Suprapubic skin (tissue), 4 donors: ENCODE measurements around the gene ATF6. TPM values are rescaled to one million over a fixed set of nuclear protein-coding genes. Genes with fewer than 3 reads are reported as not detected.

ENCODE experiments used
- DNase-seq, 2 donors: peaks; one replicate each; pipeline ENCODE4 v3.0.0-alpha.2; 2019; ENCODE audit warnings: low spot score in 2 of 2
- H3K27ac ChIP-seq: fragments of 200-600 bp; sonication (generic); one replicate; pipeline ENCODE4 v1.5.1; 2019
- H3K27me3 ChIP-seq: fragments of 200-600 bp; sonication (generic); one replicate; pipeline ENCODE4 v1.5.1; 2019
- H3K36me3 ChIP-seq: fragments of 200-600 bp; sonication (generic); one replicate; pipeline ENCODE4 v1.5.1; 2019
- H3K4me1 ChIP-seq: fragments of 200-600 bp; sonication (generic); one replicate; pipeline ENCODE4 v1.5.1; 2019
- H3K4me3 ChIP-seq: fragments of 200-600 bp; sonication (generic); one replicate; pipeline ENCODE4 v1.5.1; 2019; ENCODE audit warnings: mild to moderate bottlenecking
- H3K9me3 ChIP-seq: fragments of 200-600 bp; sonication (generic); one replicate; pipeline ENCODE4 v1.5.1; 2019
- CTCF ChIP-seq, 2 donors: fragments of 200-600 bp in 1 of 2; fragments of 450-650 bp in 1 of 2; sonication (generic) in 1 of 2; IDR thresholded peaks; one replicate each; pipeline ENCODE4 v1.5.1; 2016 to 2019; ENCODE audit warnings: antibody characterized with exemption in 2 of 2, mild to moderate bottlenecking in 1 of 2, moderate library complexity in 1 of 2
- EP300 ChIP-seq: sonication (generic); formaldehyde crosslinking; IDR thresholded peaks from one replicate; pipeline ENCODE4 v1.6.1; 2017; ENCODE audit warnings: antibody characterized with exemption
- POLR2A ChIP-seq, 2 donors: fragments of 450-650 bp; IDR thresholded peaks; one replicate each; pipeline ENCODE4 v1.6.1; 2017; ENCODE audit warnings: antibody characterized with exemption in 2 of 2, mild to moderate bottlenecking in 2 of 2, moderate library complexity in 2 of 2
- POLR2AphosphoS5 ChIP-seq, 3 donors: sonication (generic); formaldehyde crosslinking; IDR thresholded peaks; one replicate each; pipeline ENCODE4 v1.6.1; 2017; ENCODE audit warnings: antibody characterized with exemption in 3 of 3
- WGBS: methylation state at CpG from one replicate; pipeline ENCODE4 v1.1.5; 2018; 5-methylcytosine and 5-hydroxymethylcytosine counted together
- total RNA-seq, 4 donors: library from RNA; depleted of rRNA; stranded (reverse); fragments of >200 nt; gene quantifications; one replicate each; pipeline ENCODE4 v1.1.0, GENCODE V29; 2016

ATF6 gene
- total RNA-seq, 4 donors from 2014 or later, result 28.0 to 32.4 (median 29.7) TPM

DNA sequence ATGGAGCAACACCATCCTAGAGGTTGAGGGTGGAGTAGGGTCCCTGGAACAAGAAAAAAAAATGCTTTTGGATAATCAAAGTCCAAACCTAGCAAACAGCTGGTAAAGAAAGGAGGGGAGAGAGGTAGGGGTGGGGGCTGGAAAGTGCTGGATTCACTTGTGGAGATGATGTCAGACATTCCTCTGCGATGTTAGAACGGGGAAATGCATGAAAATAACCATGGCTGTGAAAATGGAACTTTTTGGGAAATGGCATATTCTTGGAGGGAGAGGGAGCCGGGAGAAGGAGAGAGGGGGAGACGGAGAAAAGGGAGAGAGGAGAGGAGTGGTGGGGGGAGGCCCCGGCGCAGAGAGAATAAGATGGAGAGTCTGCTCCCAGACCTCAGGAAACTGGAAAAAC, 203.9 kb downstream of the ATF6 start:
- no peaks in the 10 kb centered on the region for H3K27me3 ChIP-seq
- no peak for TF ChIP-seq POLR2AphosphoS5 (IDR thresholded peaks at IDR 0.05)
- no peak for TF ChIP-seq CTCF (IDR thresholded peaks at IDR 0.05)
- TF ChIP-seq EP300, result no peak
- no peak for TF ChIP-seq POLR2A (IDR thresholded peaks at IDR 0.05)
- DNase-seq, result no peak
- peaks cover 28% of the 10 kb centered on the region for H3K4me1 ChIP-seq
- 64% methylated on average over 6 of the region's 6 CpGs for WGBS
- H3K4me3 ChIP-seq, result no peak overlapping the region
- H3K36me3 ChIP-seq, result peaks cover 8% of the 10 kb centered on the region
- H3K27ac ChIP-seq, result no peak overlapping the region
- H3K9me3 ChIP-seq, result no peaks in the 10 kb centered on the region

GRCh38 chr1:161970633-161971032, 204.5 kb downstream of the ATF6 start:
- H3K36me3 ChIP-seq, result peaks cover 8% of the 10 kb centered on the region
- H3K27ac ChIP-seq, result no peak overlapping the region
- TF ChIP-seq EP300, result no peak
- no peak for TF ChIP-seq CTCF (IDR thresholded peaks at IDR 0.05)
- no peak for TF ChIP-seq POLR2AphosphoS5 (IDR thresholded peaks at IDR 0.05)
- no peak for TF ChIP-seq POLR2A (IDR thresholded peaks at IDR 0.05)
- DNase-seq, result no peak
- no peak overlapping the region for H3K4me3 ChIP-seq
- H3K27me3 ChIP-seq, result no peaks in the 10 kb centered on the region
- H3K4me1 ChIP-seq, result peaks cover 28% of the 10 kb centered on the region
- 49% methylated on average over 3 of the region's 3 CpGs for WGBS
- no peaks in the 10 kb centered on the region for H3K9me3 ChIP-seq

DNA sequence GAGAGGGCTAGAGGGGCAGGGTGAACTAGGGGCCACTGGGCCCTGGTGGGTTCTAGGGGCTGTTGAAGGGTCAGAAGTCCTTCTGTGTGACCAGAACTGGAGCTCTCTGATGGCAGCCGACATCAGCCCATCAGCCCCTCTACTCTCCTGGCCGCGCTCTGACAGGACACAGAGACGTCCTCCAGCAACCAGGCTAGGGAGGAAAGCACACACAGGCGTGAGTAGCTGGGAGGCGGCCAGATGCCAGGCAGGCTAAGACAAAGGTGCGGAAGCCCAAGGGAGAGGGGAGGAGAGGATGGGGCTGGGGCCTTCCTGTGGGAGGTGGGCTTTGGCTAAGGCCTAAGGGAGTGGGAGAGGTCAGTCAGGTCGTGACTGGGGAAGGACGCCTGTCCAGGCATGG, 206.7 kb downstream of the ATF6 start:
- no peak for DNase-seq
- WGBS, result 82% methylated on average over 7 of the region's 9 CpGs
- H3K27me3 ChIP-seq, result no peaks in the 10 kb centered on the region
- H3K4me1 ChIP-seq, result peaks cover 32% of the 10 kb centered on the region
- TF ChIP-seq CTCF (IDR thresholded peaks at IDR 0.05) (no peak), EP300 (no peak), POLR2A (IDR thresholded peaks at IDR 0.05) (no peak), POLR2AphosphoS5 (IDR thresholded peaks at IDR 0.05) (no peak)
- H3K36me3 ChIP-seq, result peaks cover under 1% of the 10 kb centered on the region
- no peak overlapping the region for H3K4me3 ChIP-seq
- H3K27ac ChIP-seq, result no peak overlapping the region
- no peaks in the 10 kb centered on the region for H3K9me3 ChIP-seq

GRCh38 chr1:161973924-161974845, 208.1 kb downstream of the ATF6 start:
- Histone ChIP-seq H3K4me1 (peaks cover 33% of the 10 kb centered on the region), H3K4me3 (no peak overlapping the region), H3K27ac (peak overlapping the region; percentile 45), H3K27me3 (no peaks in the 10 kb centered on the region), H3K36me3 (no peaks in the 10 kb centered on the region), H3K9me3 (no peaks in the 10 kb centered on the region)
- TF ChIP-seq EP300, result no peak
- no peak for TF ChIP-seq CTCF (IDR thresholded peaks at IDR 0.05)
- TF ChIP-seq POLR2AphosphoS5 (IDR thresholded peaks at IDR 0.05), result no peak
- TF ChIP-seq POLR2A (IDR thresholded peaks at IDR 0.05), result no peak
- DNase-seq, result peak in 1 of 2 donors; percentile 80
- 36% methylated on average over 9 of the region's 9 CpGs for whole genome bisulfite sequencing

- Histone ChIP-seq H3K4me3 (no peak overlapping the region), H3K27ac (no peak overlapping the region), H3K9me3 (no peaks in the 10 kb centered on the region), H3K4me1 (peaks cover 27% of the 10 kb centered on the region), H3K36me3 (no peaks in the 10 kb centered on the region), H3K27me3 (no peaks in the 10 kb centered on the region)
- DNase-seq, result peak in 1 of 2 donors; percentile 77
- WGBS, result 74% methylated on average over 31 of the region's 31 CpGs
- TF ChIP-seq POLR2A (IDR thresholded peaks at IDR 0.05), result no peak
- TF ChIP-seq CTCF (IDR thresholded peaks at IDR 0.05), result no peak
- TF ChIP-seq POLR2AphosphoS5 (IDR thresholded peaks at IDR 0.05), result no peak
- TF ChIP-seq EP300, result no peak
These were observed 212.1 kb downstream of the ATF6 start for GRCh38 chr1:161978011-161978790.
